Measurements from ENCODE around the gene IVNS1ABP. TPM values are rescaled to one million over a fixed set of nuclear protein-coding genes. Genes with fewer than 3 reads are reported as not detected.
"Not testable (repeated sequence)": the region's sequence is repeated elsewhere in the genome, so short reads cannot be mapped to it uniquely, and the experiment has no call there.

IVNS1ABP gene
- total RNA-seq, 3 donors from 2014 or later = 51.0 to 92.9 (median 91.1) TPM

GRCh38 chr1:185334182-185334581, 17.1 kb upstream of the IVNS1ABP start:
- no peak for TF ChIP-seq POLR2A (IDR thresholded peaks at IDR 0.05)
- no peak for TF ChIP-seq POLR2AphosphoS5 (IDR thresholded peaks at IDR 0.05)
- TF ChIP-seq CTCF (IDR thresholded peaks at IDR 0.05) = no peak

DNA sequence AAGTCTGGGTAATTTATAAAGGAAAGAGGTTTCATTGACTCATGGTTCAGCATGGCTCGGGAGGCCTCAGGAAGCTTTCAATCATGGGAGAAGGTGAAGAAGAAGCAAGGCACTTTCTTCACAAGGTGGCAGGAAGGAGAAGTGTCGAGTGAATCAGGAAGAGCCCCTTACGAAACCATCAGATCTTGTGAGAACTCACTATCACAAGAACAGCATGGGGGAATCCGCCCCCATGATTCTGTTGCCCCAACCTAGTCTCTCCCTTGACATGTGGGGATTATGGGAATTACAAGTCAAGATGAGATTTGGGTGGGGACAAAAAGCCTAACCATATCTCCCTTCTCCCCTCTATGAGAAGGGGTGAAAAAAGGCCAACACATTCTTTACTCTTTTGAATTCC, 11.2 kb upstream of the IVNS1ABP start:
- Histone ChIP-seq H3K9me3 (no peaks in the 10 kb centered on the region), H3K4me1 (no peaks in the 10 kb centered on the region), H3K4me3 (no peak overlapping the region), H3K36me3 (no peaks in the 10 kb centered on the region), H3K27ac (no peak overlapping the region), H3K27me3 (no peaks in the 10 kb centered on the region)
- TF ChIP-seq POLR2A (IDR thresholded peaks at IDR 0.05) = no peak
- no peak for TF ChIP-seq CTCF (IDR thresholded peaks at IDR 0.05)
- no peak for DNase-seq (ENCODE audit: low spot score in 2 of 2)
- intact Hi-C loops (cut with DNase I; ENCODE audit: low total_unique reads) = loop anchor here (5.0 kb wide), 1 partner anchor 514 kb away; no protein-coding TSS in a partner anchor

More at GRCh38 chr1:185334182-185334581, 17.1 kb upstream of the IVNS1ABP start:
- no peak for DNase-seq (ENCODE audit: low spot score in 2 of 2)
- Histone ChIP-seq H3K9me3 (no peaks in the 10 kb centered on the region), H3K27ac (no peak overlapping the region), H3K4me3 (no peak overlapping the region), H3K27me3 (no peaks in the 10 kb centered on the region), H3K4me1 (no peaks in the 10 kb centered on the region), H3K36me3 (no peaks in the 10 kb centered on the region)
- intact Hi-C loops (cut with DNase I; ENCODE audit: low total_unique reads) = no loop called here

DNA sequence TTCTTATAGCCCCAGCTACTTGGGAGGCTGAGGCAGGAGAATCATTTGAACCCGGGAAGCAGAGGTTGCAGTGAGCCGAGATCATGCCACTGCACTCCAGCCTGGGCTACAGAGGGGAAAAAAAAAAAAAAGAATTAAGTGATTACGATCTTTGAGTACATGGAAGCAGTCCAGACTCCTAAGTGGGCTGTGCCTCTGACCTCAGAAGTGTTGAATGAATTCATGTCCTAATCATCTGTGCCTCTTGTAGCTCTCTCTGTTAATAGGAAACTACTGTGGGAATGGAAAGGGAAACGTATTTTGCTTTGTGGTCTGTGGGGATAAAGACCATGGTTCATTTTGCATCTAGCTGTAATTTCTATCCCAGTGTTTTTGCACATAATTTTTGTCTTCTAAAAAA, 8.4 kb upstream of the IVNS1ABP start:
- TF ChIP-seq POLR2A (IDR thresholded peaks at IDR 0.05) (no peak), CTCF (IDR thresholded peaks at IDR 0.05) (no peak), POLR2AphosphoS5 (IDR thresholded peaks at IDR 0.05) (no peak)
- H3K27ac ChIP-seq = no peak overlapping the region
- DNase-seq (ENCODE audit: low spot score in 2 of 2) = no peak
- no peaks in the 10 kb centered on the region for H3K9me3 ChIP-seq
- H3K27me3 ChIP-seq = no peaks in the 10 kb centered on the region
- H3K4me3 ChIP-seq = no peak overlapping the region
- intact Hi-C loops (cut with DNase I; ENCODE audit: low total_unique reads) = loop anchor here (5.0 kb wide), 1 partner anchor 517 kb away; no protein-coding TSS in a partner anchor
- H3K36me3 ChIP-seq = no peaks in the 10 kb centered on the region
- no peaks in the 10 kb centered on the region for H3K4me1 ChIP-seq

DNA sequence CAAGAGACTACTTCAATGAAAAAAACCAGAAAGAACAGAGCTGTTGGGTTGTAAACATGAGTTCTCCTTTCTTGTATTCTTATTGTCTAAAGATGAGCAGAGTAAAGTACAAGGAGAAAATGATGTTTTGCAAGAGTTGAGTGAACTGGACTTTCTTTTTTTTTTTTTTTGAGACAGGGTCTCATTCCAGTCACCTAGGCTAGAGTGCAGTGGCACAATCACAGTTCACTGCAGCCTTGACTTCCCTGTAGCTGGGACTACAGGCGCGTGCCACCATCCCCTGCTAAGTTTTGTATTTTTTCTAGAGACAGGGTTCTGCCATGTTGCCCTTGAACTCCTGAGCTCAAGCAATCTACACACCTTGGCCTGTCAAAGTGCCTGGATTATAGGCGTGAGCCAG, 7.1 kb upstream of the IVNS1ABP start:
- Histone ChIP-seq H3K4me1 (no peaks in the 10 kb centered on the region), H3K9me3 (no peaks in the 10 kb centered on the region), H3K4me3 (no peak overlapping the region), H3K27me3 (no peaks in the 10 kb centered on the region), H3K36me3 (no peaks in the 10 kb centered on the region), H3K27ac (no peak overlapping the region)
- DNase-seq (ENCODE audit: low spot score in 2 of 2) = no peak
- TF ChIP-seq CTCF (IDR thresholded peaks at IDR 0.05) = no peak
- TF ChIP-seq POLR2A (IDR thresholded peaks at IDR 0.05) = no peak
- no peak for TF ChIP-seq POLR2AphosphoS5 (IDR thresholded peaks at IDR 0.05)
- intact Hi-C loops (cut with DNase I; ENCODE audit: low total_unique reads) = no loop called here

DNA sequence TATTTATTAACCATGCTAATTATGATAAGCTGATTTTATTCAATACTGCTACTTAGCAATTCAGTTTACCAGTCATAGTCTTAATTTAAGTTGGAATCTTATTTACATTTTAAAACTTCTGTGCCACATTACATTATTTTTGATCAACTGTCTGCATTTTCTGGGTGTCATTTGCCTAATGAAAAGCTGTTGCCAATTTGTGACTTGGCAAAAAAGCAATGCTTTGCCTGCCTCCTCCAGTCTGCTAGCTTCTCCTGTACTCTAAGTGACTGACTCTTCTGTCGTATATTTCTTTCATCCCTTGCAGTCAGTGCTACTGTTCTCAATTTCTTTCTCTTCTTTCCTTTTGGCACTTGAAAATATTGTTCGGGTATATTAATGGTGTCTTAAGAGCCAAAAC, 5.6 kb upstream of the IVNS1ABP start:
- no peak for DNase-seq (ENCODE audit: low spot score in 2 of 2)
- Histone ChIP-seq H3K27ac (no peak overlapping the region), H3K4me1 (no peaks in the 10 kb centered on the region), H3K9me3 (no peaks in the 10 kb centered on the region), H3K27me3 (no peaks in the 10 kb centered on the region), H3K4me3 (no peak overlapping the region), H3K36me3 (no peaks in the 10 kb centered on the region)
- intact Hi-C loops (cut with DNase I; ENCODE audit: low total_unique reads) = no loop called here
- TF ChIP-seq CTCF (IDR thresholded peaks at IDR 0.05) (no peak), POLR2AphosphoS5 (IDR thresholded peaks at IDR 0.05) (no peak), POLR2A (IDR thresholded peaks at IDR 0.05) (no peak)

DNA sequence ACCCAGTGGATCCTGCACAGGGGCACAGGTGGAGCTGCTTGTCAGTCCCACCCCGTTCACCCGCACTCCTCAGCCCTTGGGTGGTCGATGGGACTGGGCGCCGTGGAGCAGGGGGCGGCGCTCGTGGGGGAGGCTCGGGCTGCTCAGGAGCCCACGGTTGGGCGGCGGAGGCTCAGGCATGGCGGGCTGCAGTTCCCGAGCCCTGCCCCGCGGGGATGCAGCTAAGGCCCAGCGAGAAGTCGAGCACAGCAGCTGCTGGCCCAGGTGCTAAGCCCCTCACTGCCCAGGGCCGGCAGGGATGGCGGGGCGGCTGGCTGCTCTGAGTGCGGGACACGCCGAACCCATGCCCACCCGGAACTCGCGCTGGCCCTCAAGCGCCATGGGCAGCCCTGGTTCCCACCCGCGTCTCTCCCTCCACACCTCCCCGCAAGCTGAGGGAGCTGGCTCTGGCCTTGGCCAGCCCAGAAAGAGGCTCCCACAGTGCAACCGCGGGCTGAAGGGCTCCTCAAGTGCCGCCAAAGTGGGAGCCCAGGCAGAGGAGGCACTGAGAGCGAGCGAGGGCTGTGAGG, 4.7 kb upstream of the IVNS1ABP start:
- intact Hi-C loops (cut with DNase I; ENCODE audit: low total_unique reads); H3K4me1 ChIP-seq: not testable (repeated sequence)

DNA sequence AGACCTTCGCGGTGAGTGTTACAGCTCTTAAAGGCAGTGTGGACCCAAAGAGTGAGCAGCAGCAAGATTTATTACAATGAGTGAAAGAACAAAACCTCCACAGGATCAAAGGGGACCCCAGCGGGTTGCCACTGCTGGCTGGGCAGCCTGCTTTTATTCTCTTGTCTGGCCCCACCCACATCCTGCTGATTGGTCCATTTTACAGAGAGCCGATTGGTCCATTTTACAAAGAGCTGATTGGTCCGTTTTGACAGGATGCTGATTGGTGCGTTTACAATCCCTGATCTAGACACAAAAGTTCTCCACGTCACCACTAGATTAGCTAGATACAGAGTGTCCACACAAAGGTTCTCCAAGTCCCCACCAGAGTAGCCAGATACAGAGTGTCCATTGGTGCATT, 4.1 kb upstream of the IVNS1ABP start:
- H3K4me1 ChIP-seq; intact Hi-C loops (cut with DNase I; ENCODE audit: low total_unique reads); H3K36me3 ChIP-seq; H3K27ac ChIP-seq; H3K4me3 ChIP-seq; DNase-seq (ENCODE audit: low spot score in 2 of 2); H3K9me3 ChIP-seq; H3K27me3 ChIP-seq: not testable (repeated sequence)

More for the DNA sequence above, 4.7 kb upstream of the IVNS1ABP start:
- H3K27me3 ChIP-seq; H3K4me3 ChIP-seq; H3K9me3 ChIP-seq; H3K36me3 ChIP-seq; H3K27ac ChIP-seq; DNase-seq (ENCODE audit: low spot score in 2 of 2): not testable (repeated sequence)
